K562 (cell line): ENCODE measurements around the gene MRPL40. TPM values are rescaled to one million over a fixed set of nuclear protein-coding genes. Genes with fewer than 3 reads are reported as not detected.
A peak's percentile ranks its signal among the peaks of the same experiment; 100 is the strongest.

ENCODE experiments used
- CBFA2T3 ChIP-seq: fragments of 450-650 bp; IDR thresholded peaks from 2 replicates; pipeline ENCODE4 v1.6.1; 2017
- CCAR2 ChIP-seq: fragments of 200-400 bp; formaldehyde crosslinking; IDR thresholded peaks from 2 replicates; pipeline ENCODE4 v1.6.1; 2017; ENCODE audit warnings: mild to moderate bottlenecking, low read depth, low read length
- EHMT2 ChIP-seq: fragments of 450-650 bp; IDR thresholded peaks from 2 replicates; pipeline ENCODE4 v1.6.1; 2018; ENCODE audit warnings: antibody characterized with exemption
- MED1 ChIP-seq: sonication (generic); formaldehyde crosslinking; IDR thresholded peaks from 2 replicates; pipeline ENCODE4 v1.8.1; 2023; ENCODE audit warnings: missing genetic modification reagents, borderline replicate concordance
- MEF2D ChIP-seq: conservative IDR thresholded peaks from 2 replicates; pipeline ENCODE4 v1.6.1; 2016; ENCODE audit warnings: low read depth, missing genetic modification characterization, missing compliant biosample characterization
- MTF1 ChIP-seq: fragments of 250-450 bp; sonication (Bioruptor Pico); IDR thresholded peaks from 2 replicates; pipeline ENCODE4 v1.9.0; 2021; ENCODE audit warnings: moderate library complexity, mild to moderate bottlenecking, inconsistent platforms, borderline replicate concordance
- POLR2AphosphoS5 ChIP-seq: IDR thresholded peaks from 2 replicates; pipeline ENCODE4 v1.6.1; 2011; ENCODE audit warnings: mild to moderate bottlenecking, low read depth, low read length, moderate library complexity; ENCODE audit not compliant: control insufficient read depth, insufficient read depth
- POLR2B ChIP-seq: fragments of 450-650 bp; IDR thresholded peaks from 2 replicates; pipeline ENCODE4 v1.6.1; 2018; ENCODE audit warnings: low read depth; ENCODE audit not compliant: partially characterized antibody
- SETDB1 ChIP-seq: IDR thresholded peaks from one replicate; pipeline ENCODE4 v1.6.1; 2012; ENCODE audit warnings: low read length, control low read depth, inconsistent platforms
- SMARCB1 ChIP-seq: IDR thresholded peaks from 2 replicates; pipeline ENCODE4 v1.6.1; 2011; ENCODE audit warnings: improper control_type of control experiment, low read depth; ENCODE audit not compliant: insufficient read length
- SP2 ChIP-seq: IDR thresholded peaks from 2 replicates; pipeline ENCODE4 v1.6.1; 2011; ENCODE audit warnings: mild to moderate bottlenecking, low read depth, low read length, moderate library complexity; ENCODE audit not compliant: poor library complexity, severe bottlenecking; ENCODE audit errors: extremely low read depth
- SPI1 ChIP-seq: IDR thresholded peaks from 2 replicates; pipeline ENCODE4 v1.6.1; 2011; ENCODE audit warnings: low read depth, low read length, control low read depth, borderline replicate concordance
- ZBED1 ChIP-seq: IDR thresholded peaks from 2 replicates; pipeline ENCODE4 v1.6.1; 2014
- ZC3H4 ChIP-seq: sonication (generic); formaldehyde crosslinking; IDR thresholded peaks from 2 replicates; pipeline ENCODE4 v1.9.0; 2021; ENCODE audit warnings: missing genetic modification reagents, borderline replicate concordance
- ZNF175 ChIP-seq: fragments of 200-800 bp; sonication (Bioruptor generic); IDR thresholded peaks from 2 replicates; pipeline ENCODE4 v1.6.1; 2016; ENCODE audit warnings: low read depth, mild to moderate bottlenecking, missing genetic modification characterization, missing compliant biosample characterization
- ZNF23 ChIP-seq: fragments of 250-450 bp; sonication (Bioruptor Pico); IDR thresholded peaks from 2 replicates; pipeline ENCODE4 v1.4.0; 2020; ENCODE audit warnings: mild to moderate bottlenecking
- ZNF436 ChIP-seq: fragments of 250-450, 450-650 bp; sonication (Bioruptor Pico); formaldehyde crosslinking; IDR thresholded peaks from 2 replicates; pipeline ENCODE4 v1.7.0; 2020; ENCODE audit warnings: mild to moderate bottlenecking
- polyA plus RNA-seq, 8 experiments: library from polyadenylated mRNA; depleted of rRNA in 4 of 8; stranded (reverse) in 5 of 8; unstranded in 3 of 8; fragments of >200 nt; fragmentation: Nextera tagmentation in 2 of 8; fragmentation: Illumina TruSeq in 1 of 8; extraction: Ambion mirVana in 2 of 8; extraction: Trizol in 1 of 8; gene quantifications; 2 replicates each; pipeline versions ENCODE4 v1.2.1 to v1.2.3, GENCODE V29; 2011 to 2014; ENCODE audit warnings: inconsistent platforms in 1 of 8, missing spikeins in 1 of 8
- total RNA-seq, 7 experiments: library from RNA; depleted of rRNA in 6 of 7; stranded (reverse); fragments of >200 nt in 6 of 7; fragmentation: Illumina TruSeq in 2 of 7; extraction: Trizol in 2 of 7; gene quantifications; 2 replicates each; pipeline versions ENCODE4 v1.2.1 to v1.2.3, GENCODE V29; 2011 to 2021; ENCODE audit warnings: low replicate concordance in 1 of 7
- TF ChIP-seq, protein P1 (sequence below): fragments of 450-650 bp; IDR thresholded peaks from 2 replicates; pipeline ENCODE4 v1.7.1; 2018; ENCODE audit warnings: mild to moderate bottlenecking, low read depth; ENCODE audit not compliant: partially characterized antibody
- TF ChIP-seq, protein P2 (sequence below): fragments of 250-450 bp; sonication (Bioruptor Pico); IDR thresholded peaks from 2 replicates; pipeline ENCODE4 v1.4.0; 2020; ENCODE audit warnings: mild to moderate bottlenecking, moderate library complexity

Gene MRPL40
- total and polyA plus RNA-seq, 9 of the 15 experiments (the other 6 are each of a cell fraction or from before 2014, with no cell fraction given), result 132 to 652 (median 208) TPM

GRCh38 chr22:19407649-19408606 is 24.4 kb upstream of the MRPL40 start (continued):
- TF ChIP-seq MED1 (CRISPR knock-in tag), result no peak
- no peak for TF ChIP-seq SMARCB1
- TF ChIP-seq ZNF175 (CRISPR knock-in tag), result peak; percentile 80; the same call in 1 of the 2 replicates
- peak; percentile 16 for TF ChIP-seq SP2
- TF ChIP-seq EHMT2, result no peak
- no peak for TF ChIP-seq CBFA2T3
- no peak for TF ChIP-seq ZNF436 (CRISPR knock-in tag)
- TF ChIP-seq, protein P1, sequence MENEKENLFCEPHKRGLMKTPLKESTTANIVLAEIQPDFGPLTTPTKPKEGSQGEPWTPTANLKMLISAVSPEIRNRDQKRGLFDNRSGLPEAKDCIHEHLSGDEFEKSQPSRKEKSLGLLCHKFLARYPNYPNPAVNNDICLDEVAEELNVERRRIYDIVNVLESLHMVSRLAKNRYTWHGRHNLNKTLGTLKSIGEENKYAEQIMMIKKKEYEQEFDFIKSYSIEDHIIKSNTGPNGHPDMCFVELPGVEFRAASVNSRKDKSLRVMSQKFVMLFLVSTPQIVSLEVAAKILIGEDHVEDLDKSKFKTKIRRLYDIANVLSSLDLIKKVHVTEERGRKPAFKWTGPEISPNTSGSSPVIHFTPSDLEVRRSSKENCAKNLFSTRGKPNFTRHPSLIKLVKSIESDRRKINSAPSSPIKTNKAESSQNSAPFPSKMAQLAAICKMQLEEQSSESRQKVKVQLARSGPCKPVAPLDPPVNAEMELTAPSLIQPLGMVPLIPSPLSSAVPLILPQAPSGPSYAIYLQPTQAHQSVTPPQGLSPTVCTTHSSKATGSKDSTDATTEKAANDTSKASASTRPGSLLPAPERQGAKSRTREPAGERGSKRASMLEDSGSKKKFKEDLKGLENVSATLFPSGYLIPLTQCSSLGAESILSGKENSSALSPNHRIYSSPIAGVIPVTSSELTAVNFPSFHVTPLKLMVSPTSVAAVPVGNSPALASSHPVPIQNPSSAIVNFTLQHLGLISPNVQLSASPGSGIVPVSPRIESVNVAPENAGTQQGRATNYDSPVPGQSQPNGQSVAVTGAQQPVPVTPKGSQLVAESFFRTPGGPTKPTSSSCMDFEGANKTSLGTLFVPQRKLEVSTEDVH, result no peak
- no peak for TF ChIP-seq ZNF23 (CRISPR knock-in tag)
- TF ChIP-seq SETDB1, result peak; percentile 84
- TF ChIP-seq MTF1 (CRISPR knock-in tag), result no peak
- peak; percentile 81; the same call in 1 of the 2 replicates for TF ChIP-seq ZBED1
- TF ChIP-seq MEF2D, result peak; percentile 73
- TF ChIP-seq POLR2AphosphoS5, result no peak
- TF ChIP-seq SPI1, result no peak
- no peak for TF ChIP-seq CCAR2
- TF ChIP-seq, protein P2, sequence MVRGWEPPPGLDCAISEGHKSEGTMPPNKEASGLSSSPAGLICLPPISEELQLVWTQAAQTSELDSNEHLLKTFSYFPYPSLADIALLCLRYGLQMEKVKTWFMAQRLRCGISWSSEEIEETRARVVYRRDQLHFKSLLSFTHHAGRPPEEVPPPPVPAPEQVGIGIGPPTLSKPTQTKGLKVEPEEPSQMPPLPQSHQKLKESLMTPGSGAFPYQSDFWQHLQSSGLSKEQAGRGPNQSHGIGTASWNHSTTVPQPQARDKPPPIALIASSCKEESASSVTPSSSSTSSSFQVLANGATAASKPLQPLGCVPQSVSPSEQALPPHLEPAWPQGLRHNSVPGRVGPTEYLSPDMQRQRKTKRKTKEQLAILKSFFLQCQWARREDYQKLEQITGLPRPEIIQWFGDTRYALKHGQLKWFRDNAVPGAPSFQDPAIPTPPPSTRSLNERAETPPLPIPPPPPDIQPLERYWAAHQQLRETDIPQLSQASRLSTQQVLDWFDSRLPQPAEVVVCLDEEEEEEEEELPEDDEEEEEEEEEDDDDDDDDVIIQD (CRISPR knock-in tag), result no peak
- TF ChIP-seq POLR2B, result no peak
- TF ChIP-seq ZC3H4 (CRISPR knock-in tag), result no peak
